Suppressor macrophage treated with lipopolysaccharide for 4 hours (primary cell): ENCODE measurements around the gene RIPPLY3.
"Not testable (repeated sequence)": the region's sequence is repeated elsewhere in the genome, so short reads cannot be mapped to it uniquely, and the experiment has no call there.

Experiments
- DNase-seq: peaks from one replicate; pipeline ENCODE4 v3.0.0-alpha.2; 2020

The RIPPLY3 gene

DNA sequence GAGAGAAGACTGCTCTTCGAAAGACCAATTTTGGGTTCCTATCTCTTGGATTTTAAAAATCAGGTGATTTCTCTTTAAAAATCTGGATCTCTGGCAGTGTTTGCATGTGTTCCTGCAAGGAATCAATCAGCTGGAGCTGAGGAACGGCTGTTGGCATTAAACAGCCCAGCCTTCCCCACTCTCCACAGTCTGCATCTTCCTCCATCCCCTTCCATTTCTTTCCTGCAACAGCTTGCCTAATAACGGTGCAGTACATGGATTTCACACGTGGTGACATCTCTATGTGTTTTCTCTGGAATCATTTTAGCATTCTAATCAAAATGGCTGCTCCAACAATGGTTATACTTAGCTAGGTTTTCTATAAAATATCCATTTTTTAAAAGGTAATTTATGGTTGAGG, 20.0 kb downstream of the RIPPLY3 start:
- DNase-seq = no peak

DNA sequence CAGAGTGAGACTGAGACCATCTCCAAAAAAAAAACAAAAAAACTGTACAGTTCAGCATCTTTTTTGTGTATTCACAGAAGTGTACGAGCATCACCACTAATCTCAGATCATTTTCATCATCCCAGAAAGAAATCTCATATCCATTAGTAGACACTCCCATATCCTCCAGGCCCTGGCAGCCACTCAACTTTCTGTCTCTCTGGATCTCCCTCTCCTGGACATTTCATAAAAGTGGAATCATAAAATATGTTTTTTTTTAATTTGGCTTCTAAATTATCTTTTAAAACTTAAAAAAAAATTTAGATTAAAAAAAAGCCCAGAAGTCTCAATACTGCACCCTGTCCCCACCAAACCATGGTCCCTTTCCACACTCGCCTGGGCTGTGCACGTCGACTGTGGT, 22.1 kb downstream of the RIPPLY3 start:
- DNase-seq = no peak

DNA sequence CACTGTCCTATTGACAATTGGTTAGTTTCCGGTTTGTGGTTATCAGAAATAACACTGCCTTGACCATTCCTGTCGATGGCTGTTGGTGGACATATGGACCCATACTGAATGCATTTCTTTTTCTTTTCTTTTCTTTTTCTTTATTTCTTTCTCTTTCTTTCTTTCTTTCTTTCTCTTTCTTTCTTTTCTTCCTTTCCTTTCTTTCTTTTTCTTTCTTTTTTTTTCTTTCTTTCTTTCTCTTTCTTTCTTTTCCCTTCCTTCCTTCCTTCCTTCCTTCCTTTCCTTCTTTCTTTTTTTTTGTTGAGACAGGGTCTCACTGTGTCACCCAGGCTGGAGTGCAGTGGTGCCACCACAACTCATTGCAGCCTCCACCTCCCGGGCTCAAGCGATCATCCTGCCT, 24.4 kb downstream of the RIPPLY3 start:
- no peak for DNase-seq

DNA sequence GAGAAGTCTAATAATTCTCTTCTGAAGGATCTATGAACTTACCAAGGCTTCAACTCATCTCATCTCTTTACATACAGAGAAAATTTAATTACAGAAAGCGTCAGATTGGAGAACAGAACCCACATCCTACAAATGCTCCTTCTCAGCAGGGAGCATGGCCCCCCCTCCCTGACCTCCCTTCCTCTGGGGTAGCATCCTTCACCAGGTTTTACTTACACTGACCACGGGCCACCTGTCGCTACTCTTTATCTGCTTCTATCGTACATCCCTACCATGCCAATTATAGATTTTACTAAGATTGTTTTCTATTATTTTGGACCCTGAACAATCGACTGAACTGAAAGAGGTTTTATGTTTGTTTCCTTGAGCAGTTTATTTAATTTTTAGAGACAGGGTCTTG, 25.8 kb downstream of the RIPPLY3 start:
- no peak for DNase-seq

DNA sequence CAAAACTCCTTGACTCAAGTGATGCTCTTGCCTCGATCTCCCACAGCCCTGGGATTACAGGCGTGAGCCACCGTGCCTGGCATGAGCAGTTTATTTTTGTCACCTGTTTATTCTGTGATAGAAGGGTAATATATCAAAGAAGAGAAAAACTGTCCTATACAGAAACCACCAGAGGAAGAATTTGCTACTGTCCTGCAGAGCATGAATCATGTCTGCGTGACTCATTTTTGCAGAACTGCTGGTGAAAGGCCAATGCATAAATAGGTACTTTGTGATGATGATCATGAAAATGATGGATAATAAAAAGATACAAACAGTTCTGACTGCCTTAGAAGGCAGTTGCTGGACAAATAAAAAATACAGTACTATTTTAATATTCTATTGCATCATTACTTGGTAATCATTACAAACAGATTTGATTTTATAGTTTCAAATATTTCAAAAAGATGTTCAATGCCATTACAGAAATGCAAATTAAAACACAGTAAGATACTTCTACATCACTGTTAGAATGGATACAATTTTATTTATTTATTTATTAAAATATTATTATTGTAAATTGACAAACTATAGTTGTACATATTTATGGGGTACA, 26.5 kb downstream of the RIPPLY3 start:
- peak; percentile 14 for DNase-seq

DNA sequence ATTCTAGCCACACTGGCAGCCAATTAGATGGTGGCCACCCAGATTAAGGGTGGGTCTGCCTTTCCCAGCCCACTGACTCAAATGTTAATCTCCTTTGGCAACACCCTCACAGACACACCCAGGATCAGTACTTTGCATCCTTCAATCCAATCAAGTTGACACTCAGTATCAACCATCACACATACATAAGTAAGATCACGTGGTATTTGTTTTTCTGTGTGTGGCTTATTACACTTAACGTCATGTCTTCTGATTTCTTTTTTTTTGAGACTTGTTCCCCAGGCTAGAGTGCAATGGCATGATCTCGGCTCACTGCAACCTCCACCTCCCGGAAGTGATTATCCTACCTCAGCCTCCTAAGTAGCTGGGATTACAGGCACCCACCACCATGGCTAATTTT, 27.9 kb downstream of the RIPPLY3 start:
- DNase-seq = not testable (repeated sequence)

DNA sequence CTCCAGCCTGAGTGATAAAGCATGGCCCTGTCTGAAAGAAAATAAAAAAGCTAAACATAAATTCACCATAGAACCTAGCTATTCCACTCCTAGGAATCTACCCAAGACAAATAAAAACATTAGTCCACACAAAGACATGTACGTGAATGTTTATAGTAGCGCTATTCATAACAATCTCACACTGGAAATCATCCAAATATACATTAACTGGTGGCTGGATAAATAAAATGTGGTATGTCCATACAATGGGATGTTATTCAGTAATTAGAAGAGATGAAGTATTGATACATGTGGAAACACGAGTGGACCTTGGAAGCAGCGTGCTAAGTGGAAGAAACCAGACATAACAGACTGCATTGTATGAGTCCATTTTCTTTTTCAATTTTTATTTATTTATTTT, 29.7 kb downstream of the RIPPLY3 start:
- no peak for DNase-seq

DNA sequence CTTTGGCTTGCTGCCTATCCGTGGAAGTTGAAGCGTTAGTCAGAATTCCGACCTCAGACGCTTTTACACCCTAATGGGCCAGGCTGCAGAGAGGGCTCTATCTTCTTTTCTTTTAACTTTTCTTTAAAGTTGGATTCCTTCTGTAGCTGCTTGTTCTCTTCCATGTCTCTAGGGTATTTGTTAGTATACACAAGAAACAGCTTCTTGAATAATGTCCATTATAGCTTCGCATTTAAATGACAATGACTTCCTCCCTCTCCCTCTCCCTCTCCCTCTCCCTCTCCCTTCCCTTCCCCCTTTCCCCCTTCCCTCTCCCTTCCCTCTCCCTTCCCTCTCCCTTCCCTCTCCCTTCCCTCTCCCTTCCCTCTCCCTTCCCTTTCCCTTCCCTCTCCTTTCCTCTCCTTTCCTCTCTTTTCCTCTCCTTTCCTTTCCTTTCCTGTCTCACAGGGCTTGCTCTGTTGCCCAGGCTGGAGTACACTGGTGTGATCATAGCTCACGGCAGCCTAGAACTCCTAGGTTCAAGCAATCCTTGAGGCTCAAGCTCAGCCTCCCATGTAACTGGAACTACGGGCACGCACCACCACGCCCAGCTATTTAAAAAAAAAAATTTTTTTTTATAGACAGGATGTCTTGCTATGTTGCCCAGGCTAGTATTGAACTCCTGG, 33.0 kb downstream of the RIPPLY3 start:
- no peak for DNase-seq

DNA sequence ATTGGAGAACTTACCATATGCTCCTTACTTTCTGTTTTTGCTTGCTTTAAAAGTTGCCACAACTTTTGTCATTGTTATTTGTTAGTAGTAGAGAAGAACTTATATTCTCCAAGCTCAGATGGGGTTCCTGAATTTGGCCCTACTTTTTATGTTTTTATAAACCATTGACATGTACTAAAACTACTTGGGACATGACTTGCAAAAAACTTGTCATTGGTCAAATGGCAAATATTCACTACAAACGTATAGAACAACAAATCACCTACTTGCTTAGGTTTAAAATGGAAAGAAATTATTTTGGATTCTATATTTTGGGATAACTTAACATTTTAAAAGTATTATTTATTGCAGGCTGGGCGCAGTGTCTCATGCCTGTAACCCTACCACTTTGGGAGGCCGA, 33.7 kb downstream of the RIPPLY3 start:
- no peak for DNase-seq

DNA sequence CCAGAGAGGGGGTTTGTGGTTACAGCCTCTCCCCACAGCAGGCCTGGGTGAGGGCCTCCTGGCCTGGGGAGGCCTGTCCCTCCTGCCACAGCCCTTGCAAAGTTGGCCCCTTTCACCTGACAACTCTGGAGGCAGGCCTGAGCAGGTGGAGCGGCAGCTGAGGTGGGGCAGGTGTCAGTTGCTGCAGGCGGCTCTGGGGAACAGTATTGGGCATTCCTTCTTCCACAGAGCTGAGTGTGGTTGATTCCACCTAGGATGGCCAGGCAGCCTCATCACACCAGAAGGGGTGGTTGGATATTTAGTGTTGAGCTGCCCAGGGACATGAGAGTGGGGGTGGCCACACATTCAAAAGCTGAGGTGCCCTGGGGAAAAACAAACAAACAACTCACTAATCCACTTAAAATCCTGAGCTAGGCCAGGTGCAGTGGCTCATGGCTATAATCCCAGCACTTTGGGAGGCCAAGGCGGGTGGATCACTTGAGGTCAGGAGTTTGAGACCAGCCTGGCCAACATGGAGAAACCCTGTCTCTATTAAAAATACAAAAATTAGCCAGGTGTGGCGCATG, 35.3 kb downstream of the RIPPLY3 start:
- DNase-seq = no peak

DNA sequence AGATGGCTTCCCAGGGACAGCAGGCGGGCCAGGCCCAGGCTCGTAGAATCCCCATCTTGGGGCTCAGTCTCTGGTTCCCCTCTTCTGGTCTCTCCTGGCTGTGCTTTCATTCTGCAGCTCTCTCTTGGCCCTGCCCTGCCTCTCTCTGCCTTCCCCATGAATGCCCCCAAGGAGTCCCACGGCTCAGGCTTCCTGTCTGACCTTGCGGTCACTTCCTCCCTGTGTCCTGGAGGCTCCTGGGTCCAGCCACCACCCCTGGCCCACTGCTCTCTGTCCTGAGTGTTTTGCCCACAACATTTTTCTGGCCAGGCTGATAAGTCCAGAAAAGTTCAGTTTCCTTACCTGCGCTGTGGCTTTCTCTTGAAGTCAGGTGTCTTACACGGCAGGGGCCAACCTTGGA, 37.3 kb downstream of the RIPPLY3 start:
- DNase-seq = no peak

DNA sequence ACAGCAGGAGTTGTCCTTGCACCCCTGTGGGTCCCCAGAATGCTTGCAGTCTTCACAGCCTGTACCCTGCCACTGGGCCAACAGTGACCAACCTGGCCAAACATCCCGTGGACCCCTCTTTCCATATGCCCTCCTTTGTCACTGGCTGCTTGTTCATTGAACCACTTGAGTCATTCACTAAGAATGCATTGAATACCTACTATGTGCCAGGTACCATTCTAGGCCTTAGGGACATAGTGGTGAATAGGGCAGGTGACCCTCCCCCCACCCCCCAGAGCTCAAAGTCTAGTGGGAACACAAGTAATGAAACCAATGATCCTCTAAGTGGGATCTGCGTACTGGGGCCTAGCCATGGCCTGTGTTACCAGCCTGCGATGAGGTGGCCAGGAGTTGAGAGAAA, 38.1 kb downstream of the RIPPLY3 start:
- no peak for DNase-seq

DNA sequence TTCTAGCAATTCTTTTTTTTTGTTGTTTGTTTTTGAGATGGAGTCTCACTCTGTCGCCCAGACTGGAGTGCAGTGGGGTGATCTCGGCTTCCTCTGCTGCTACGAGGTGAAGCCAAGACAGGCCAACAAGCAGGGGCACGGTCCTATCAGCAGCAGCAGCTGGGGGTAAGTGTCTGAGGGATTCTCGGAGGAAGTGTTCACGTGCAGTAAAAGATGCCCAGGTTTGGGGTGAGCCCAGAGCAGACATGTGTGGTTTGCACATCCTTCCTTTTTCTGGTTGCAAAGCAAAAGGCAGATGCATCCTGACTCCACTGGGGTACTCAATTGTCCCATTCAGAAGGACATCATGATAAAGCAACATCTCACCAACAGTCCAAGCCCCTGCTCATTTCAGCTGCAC, 38.6 kb downstream of the RIPPLY3 start:
- no peak for DNase-seq

DNA sequence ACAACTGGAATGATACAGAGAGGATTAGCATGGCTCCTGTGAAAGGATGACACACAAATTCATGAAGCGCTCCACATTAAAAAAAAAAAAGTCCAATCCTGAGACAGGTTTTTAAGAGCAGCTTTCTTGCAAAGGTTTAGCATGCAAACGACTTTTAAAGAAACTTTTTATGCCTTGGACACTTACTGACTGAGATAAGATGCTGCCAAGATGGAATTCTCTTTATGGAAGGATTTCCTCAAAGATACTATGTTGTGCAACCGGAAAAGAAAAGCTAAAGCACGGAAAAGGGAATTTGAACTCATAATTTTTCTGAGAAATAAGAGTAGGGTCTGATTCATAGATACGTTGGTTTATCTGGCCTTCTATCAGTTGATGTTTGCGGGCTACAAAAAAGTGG, 39.1 kb downstream of the RIPPLY3 start:
- no peak for DNase-seq

DNA sequence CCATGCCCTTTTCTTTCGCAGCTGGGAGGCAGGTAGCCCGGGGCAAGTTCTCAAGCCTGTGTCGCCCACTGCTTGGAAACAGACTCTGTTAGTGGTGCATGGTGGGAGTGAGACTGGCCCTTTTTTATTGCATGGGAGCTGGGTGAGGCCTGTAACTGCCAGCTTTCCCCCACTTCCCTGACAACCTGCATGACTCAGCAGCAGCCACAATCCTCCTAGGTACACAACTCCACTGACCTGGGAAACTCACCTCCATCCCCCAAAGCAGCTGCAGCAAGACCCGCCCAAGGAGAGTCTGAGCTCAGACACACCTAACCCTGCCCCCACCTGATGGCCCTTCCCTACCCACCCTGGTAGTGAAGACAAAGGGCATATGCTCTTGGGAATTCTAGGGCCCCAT, 40.6 kb downstream of the RIPPLY3 start:
- DNase-seq = no peak

DNA sequence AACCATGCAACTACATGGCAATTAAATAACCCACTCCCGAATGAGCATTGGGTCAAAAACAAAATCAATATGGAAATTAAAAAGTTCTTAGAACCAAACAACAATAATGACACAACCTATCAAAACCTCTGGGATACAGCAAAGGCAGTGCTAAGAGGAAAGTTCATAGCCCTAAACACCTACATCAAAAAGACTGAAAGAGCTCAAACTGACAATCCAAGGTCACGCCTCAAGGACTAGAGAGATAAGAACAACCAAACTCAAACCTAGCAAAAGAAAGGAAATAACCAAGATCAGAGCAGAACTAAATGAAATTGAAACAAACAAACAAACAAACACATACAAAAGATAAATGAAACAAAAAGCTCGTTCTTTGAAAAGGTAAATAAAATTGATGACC, 43.2 kb downstream of the RIPPLY3 start:
- not testable (repeated sequence) for DNase-seq

DNA sequence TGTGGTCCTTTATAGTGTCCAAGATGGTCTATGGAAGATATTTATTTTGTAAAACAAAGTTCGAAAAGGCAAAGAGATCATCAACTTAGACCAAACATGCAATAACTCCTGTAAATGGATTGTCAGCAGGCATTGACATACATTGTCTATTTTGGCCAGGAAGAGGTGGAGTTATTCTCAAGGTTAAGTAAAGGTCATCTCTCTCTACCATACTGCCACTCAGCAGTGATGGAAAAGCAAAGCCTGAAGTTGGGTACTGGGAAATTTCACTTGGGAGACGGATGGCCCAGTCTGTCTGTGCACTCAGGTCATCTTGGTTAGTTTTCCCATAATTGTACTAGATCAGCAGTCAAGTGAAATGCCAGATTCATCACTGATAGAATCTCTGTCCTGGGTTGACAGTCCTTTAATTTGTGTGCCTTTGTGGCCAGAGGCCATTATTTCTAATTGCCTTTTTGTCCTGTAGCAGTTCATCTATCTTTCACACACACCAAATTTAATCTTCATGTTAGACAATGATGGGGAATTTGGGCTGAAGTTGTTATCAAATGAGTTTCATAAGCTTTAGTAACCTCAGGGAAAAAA, 48.9 kb downstream of the RIPPLY3 start:
- no peak for DNase-seq

DNA sequence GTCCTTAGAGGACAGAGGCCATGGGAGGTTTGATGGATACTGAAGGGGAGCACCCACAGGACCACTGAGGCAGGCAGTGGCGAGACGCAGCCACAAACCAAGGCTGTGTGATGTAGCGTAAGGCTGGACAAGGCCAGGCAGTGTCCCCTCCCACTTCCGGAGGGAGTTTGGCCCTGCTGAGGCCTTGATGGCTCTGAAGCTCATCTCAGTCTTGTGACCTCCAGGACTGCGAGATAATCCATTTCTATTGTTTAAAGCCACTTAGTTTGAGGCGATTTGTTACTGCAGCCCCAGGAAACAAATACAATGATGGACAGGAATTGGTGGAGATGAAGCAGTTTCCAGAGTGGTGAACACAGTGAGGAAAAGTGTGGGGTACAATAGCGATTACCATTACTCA, 51.1 kb downstream of the RIPPLY3 start:
- DNase-seq = no peak

DNA sequence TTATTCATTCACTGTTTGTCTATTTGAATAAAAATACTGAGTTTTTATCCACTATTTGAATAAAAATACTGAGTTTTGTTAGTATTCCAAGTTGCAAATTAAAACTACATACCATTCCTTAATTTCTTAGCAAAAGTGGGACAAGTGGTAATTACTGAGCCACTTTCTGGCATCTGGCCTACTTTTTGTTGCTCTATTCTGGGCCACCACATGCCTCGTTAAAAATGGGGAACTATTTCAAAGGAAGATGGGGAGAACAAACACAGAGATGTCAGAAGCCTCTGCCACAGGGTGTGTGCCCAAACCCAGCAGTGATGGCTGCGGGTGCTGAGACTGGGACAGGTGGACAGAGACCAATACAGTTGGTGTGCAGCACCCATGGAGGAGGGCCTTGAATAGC, 51.8 kb downstream of the RIPPLY3 start:
- no peak for DNase-seq

DNA sequence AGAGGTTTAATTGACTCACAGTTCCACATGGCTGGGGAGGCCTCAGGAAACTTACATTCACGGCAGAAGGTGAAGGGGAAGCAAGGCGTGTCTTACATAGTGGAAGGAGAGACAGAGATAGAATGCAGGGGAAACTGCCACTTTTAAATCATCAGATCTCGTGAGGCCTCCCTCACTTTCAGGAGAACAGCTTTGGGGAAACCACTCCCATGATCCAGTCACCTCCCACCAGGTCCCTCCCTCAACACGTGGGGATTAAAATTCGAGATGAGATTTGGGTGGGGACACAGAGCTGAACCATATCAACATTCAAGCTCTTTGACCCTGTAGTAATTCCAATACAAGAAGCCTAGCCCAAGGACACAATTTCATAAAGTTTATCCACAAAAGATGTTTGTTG, 52.7 kb downstream of the RIPPLY3 start:
- DNase-seq = no peak

DNA sequence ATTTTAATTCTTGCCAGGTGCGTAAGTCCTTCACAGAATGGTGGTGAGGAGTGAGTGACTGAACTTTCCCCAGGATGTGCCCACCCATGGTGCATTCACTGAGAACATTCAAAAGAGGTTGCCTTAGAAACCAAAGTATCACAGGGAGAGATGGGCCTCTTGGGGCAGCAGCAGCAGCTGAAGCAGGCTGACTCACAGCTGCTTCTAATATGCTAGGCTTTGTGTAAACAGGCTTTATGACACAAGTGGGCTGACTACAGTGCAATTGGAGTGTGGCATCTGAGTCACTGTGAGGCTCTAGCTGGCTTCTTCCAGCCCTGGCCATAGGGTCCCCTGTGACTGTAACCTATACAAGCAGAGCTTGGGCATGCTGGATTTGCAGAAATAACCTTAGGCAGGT, 53.8 kb downstream of the RIPPLY3 start:
- DNase-seq = peak; percentile 71

DNA sequence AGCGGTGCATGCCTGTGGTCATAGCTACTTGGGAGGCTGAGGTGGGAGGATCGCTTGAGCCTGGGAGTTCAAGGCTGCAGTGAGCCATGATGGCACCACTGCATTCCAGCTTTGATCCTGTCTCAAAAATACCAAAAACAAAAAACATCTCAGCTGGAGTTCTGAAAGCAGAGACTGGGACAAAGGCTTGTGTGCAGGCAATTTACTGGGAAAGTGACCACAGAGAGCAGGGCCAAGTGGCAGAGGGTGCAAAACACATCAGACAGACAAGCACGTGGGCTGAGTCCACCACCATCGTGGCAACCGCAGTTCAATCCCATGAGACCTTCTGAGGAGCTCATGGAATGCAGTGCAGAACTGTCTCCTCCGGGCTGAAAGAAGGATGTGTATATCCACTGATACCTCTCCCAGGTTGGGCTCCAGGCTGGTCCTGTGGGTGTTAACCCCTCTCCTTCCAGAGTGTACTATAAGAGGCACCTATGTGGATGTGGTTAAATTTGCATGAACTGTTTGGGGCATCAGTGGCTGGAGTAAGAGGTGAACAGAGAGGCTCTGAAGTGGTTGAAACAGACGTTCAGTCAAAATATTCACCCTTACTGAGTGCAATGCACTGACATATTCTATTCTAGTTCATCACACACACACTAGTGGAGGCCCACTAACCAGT, 55.6 kb downstream of the RIPPLY3 start:
- no peak for DNase-seq

DNA sequence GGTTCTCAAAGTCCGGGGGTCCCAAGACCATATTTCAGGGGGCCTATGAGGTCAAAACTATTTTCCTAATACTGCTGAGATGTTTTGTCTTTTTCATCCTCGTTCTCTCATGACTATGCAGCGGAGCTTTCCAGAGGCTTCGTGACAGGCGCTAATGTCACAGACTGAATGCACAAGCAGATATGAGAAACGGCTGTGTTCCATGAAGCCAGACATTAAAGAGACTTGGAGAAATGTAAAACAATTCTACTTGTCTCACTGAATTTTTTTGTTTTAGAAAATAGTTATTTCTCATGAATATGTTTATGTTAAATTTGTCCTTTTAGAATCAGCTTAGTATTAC, 56.1 kb downstream of the RIPPLY3 start:
- no peak for DNase-seq

DNA sequence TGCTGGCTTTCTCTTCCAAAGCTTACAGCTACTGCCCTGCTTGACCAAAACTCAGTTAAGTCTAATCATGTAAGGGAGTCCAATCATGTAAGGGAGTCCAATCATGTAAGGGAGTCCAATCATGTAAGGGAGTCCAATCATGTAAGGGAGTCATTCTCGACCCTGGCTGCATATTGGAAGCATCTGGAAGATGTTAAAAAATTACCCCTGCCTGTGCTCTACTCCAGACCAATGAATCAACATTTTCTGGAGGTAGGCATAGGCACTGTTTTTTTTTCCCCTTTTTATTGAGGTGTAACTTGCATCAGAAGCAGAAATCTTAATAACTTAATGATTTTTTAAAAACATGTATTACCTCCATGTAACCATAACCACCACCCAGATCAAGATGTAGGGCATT, 56.9 kb downstream of the RIPPLY3 start:
- DNase-seq = no peak
